HG02938 (cell line): ENCODE results near the gene NOL9.

Source experiments
- ATAC-seq: cut with Tn5 transposase; IDR thresholded peaks from one replicate; pipeline ENCODE4 v1.9.1; 2021; ENCODE audit warnings: mild to moderate bottlenecking, moderate library complexity; ENCODE audit not compliant: unreplicated experiment

Gene NOL9

GRCh38 chr1:6591222-6591621 lies 36.9 kb upstream of the NOL9 start:
- ATAC-seq = no peak

DNA sequence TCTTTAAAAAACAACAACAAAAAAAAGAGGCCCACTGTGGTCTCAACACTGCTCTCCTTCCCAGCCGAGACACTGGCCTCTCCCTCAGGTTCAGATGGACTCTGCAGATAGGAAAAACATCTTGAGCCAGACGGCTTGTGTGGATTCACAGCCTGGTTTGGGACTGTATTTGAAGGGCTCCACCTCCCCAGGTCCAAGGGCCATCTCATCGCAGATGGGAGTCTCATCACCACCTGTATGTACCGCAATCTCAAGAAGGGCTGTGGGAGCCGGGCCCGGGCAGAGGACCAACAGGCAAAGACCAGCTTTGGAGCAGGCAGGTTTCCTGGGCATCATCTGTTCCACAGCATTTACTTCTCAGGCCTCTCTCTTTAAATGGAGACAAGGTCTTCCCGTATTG lies 35.7 kb upstream of the NOL9 start:
- no peak for ATAC-seq

DNA sequence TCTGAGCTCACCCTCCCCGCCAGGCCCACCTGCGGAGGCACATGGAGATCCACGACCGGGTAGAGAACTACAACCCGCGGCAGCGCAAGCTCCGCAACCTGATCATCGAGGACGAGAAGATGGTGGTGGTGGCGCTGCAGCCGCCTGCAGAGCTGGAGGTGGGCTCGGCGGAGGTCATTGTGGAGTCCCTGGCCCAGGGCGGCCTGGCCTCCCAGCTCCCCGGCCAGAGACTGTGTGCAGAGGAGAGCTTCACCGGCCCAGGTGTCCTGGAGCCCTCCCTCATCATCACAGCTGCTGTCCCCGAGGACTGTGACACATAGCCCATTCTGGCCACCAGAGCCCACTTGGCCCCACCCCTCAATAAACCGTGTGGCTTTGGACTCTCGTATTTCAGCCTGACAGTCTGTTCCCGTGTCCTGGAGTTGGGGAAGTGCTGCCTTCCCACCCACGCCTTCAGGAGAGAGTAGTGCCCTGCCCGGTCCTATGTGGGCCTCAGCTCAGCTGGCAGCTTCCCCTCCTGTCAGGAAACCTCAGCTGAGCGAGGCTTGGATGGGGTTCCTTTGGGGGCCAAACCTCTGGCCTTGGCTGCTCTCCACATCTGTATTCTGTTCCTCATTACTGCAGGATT lies 34.7 kb upstream of the NOL9 start:
- ATAC-seq = no peak

- ATAC-seq = no peak
Observed at GRCh38 chr1:6588128-6588892, 34.0 kb upstream of the NOL9 start.

DNA sequence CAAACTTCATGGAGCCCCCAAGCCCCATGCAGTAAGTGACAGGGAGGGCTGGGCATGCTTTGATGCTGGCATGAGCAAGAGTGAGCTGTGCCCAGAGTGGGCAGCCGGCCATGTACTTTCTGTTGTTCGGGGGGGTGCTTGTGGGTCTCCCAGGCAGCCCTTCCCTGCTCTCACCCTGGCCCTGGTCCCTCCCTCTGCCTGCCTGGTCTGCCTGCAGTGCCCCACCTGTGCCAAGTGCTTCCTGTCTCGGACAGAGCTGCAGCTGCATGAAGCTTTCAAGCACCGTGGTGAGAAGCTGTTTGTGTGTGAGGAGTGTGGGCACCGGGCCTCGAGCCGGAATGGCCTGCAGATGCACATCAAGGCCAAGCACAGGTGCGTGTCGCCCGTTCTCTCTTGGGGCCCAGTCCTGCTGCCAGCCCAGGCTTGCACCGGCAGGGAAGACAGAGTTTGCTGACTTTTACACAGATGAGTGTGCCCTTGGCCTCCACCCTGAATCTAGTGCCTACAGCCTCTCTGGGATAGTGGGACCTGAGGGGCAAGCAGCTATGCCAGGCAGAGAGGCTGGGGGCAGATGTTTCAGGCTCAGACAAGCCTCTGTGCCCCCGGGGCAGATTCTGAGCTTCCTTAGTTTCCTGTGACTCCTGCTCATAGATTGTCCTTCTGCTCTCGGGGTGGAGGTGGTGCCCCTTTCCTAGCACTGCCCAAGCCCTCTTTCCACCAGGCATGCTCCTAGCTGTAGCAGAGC lies 33.1 kb upstream of the NOL9 start:
- no peak for ATAC-seq

GRCh38 chr1:6586404-6586816 lies 32.1 kb upstream of the NOL9 start:
- ATAC-seq = no peak

- ATAC-seq = no peak
Observed at GRCh38 chr1:6585841-6586240, 31.5 kb upstream of the NOL9 start.

GRCh38 chr1:6585081-6585722 lies 30.9 kb upstream of the NOL9 start:
- ATAC-seq = no peak

GRCh38 chr1:6584126-6585080 lies 30.1 kb upstream of the NOL9 start:
- no peak for ATAC-seq

GRCh38 chr1:6582370-6582769 lies 28.1 kb upstream of the NOL9 start:
- ATAC-seq = no peak

DNA sequence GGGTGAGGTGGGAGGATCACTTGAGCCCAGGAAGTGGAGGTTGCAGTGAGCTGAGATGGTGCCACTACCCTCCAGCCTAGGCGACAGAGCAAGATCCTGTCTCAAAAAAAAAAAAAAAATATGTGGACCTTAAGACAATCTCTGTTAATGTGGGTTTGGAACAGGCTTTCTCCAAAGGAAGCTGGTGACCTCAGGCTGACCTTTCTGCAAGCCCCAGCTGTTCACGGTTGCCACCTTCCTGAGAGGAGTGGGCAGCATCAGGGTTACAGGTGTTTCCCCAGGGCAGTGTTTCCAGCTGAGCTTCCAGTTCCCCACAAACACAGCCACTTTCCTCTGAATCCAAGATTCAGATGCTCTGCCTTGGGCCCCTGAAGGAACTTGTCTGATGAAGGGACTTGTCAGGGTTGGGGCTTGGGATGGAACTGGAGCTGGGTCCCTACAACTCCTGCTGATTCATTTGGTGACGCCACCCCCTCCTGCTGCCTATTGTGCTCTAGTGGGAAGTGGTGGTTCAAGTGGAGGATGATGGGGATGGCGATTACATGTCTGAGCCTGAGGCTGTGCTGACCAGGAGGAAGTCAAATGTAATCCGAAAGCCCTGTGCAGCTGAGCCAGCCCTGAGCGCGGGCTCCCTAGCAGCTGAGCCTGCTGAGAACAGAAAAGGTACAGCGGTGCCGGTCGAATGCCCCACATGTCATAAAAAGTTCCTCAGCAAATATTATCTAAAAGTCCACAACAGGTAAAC lies 27.4 kb upstream of the NOL9 start:
- no peak for ATAC-seq

DNA sequence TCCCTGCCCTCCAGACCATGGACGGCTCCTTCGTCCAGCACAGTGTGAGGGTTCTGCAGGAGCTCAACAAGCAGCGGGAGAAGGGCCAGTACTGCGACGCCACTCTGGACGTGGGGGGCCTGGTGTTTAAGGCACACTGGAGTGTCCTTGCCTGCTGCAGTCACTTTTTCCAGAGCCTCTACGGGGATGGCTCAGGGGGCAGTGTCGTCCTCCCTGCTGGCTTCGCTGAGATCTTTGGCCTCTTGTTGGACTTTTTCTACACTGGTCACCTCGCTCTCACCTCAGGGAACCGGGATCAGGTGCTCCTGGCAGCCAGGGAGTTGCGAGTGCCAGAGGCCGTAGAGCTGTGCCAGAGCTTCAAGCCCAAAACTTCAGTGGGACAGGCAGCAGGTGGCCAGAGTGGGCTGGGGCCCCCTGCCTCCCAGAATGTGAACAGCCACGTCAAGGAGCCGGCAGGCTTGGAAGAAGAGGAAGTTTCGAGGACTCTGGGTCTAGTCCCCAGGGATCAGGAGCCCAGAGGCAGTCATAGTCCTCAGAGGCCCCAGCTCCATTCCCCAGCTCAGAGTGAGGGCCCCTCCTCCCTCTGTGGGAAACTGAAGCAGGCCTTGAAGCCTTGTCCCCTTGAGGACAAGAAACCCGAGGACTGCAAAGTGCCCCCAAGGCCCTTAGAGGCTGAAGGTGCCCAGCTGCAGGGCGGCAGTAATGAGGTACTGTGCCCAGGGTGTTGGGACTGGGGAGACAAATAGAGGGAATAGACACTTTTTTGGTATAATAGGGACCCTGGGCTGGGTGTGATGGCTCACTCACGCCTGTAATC lies 26.5 kb upstream of the NOL9 start:
- no peak for ATAC-seq

DNA sequence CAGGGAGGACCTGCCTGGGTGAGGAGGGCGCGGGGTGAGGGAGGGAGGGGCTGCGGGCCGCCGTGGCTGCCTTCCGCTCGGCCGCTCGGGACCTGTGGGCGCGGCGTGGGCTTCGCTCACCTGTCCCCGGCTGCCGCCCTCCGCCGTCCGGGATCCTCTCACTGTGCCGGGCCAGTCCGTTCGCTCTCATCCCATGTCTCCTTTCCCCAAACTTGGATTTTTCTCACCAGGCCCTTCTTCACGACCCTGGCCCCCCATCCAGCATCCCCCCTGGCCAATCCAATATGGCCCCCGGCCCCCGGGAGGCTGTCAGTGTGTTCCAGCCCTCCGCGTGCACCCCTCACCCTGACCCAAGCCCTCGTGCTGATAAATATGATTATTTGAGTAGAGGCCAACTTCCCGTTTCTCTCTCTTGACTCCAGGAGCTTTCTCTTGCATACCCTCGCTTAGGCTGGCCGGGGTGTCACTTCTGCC lies 25.8 kb upstream of the NOL9 start:
- ATAC-seq = peak; percentile 23

- ATAC-seq = peak; percentile 82
Observed at GRCh38 chr1:6579374-6580118, 25.2 kb upstream of the NOL9 start, which contains the start of gene ZBTB48. TSS of gene ZBTB48 (plus strand) at chr1:6579994. CDS start at chr1:6580610, 616 bp downstream.

DNA sequence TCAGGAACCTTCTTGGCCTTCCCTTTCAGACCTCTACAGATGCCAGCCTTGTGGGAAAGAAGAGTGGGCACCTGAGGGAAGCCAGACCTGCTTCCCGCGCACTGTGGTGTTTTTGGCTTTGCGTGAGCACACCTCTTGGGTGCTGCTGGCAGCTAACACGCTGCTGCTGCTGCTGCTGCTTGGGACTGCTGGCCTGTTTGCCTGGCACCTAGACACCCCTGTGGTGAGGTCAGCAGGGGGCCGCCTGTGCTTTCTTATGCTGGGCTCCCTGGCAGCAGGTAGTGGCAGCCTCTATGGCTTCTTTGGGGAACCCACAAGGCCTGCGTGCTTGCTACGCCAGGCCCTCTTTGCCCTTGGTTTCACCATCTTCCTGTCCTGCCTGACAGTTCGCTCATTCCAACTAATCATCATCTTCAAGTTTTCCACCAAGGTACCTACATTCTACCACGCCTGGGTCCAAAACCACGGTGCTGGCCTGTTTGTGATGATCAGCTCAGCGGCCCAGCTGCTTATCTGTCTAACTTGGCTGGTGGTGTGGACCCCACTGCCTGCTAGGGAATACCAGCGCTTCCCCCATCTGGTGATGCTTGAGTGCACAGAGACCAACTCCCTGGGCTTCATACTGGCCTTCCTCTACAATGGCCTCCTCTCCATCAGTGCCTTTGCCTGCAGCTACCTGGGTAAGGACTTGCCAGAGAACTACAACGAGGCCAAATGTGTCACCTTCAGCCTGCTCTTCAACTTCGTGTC lies 24.5 kb upstream of the NOL9 start:
- ATAC-seq = no peak

GRCh38 chr1:6577831-6578525 lies 23.7 kb upstream of the NOL9 start:
- no peak for ATAC-seq

DNA sequence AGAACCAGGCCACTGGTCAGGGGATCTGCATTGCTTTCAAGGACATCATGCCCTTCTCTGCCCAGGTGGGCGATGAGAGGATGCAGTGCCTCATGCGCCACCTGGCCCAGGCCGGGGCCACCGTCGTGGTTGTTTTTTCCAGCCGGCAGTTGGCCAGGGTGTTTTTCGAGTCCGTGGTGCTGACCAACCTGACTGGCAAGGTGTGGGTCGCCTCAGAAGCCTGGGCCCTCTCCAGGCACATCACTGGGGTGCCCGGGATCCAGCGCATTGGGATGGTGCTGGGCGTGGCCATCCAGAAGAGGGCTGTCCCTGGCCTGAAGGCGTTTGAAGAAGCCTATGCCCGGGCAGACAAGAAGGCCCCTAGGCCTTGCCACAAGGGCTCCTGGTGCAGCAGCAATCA lies 20.5 kb upstream of the NOL9 start:
- no peak for ATAC-seq
